Left lung (tissue), 10 donors: ENCODE data around the gene OAS2. TPM values are rescaled to one million over a fixed set of nuclear protein-coding genes. Genes with fewer than 3 reads are reported as not detected.

ENCODE experiments used
- ATAC-seq: fragments of 200-7000 bp; cut with Tn5 transposase; one replicate; pipeline ENCODE4 v1.9.1; 2020; ENCODE audit warnings: moderate library complexity
- DNase-seq, 4 donors: peaks; one replicate each; pipeline ENCODE4 v3.0.0-alpha.2; 2013 to 2020
- H3K27ac ChIP-seq, 2 donors: fragments of 200-600 bp; sonication (generic) in 1 of 2; one replicate each; pipeline versions ENCODE4 v1.5.0 to v1.8.0; 2020 to 2021
- H3K27me3 ChIP-seq, 2 donors: fragments of 200-600 bp; sonication (generic) in 1 of 2; one replicate each; pipeline versions ENCODE4 v1.5.0 to v1.8.0; 2020 to 2021
- H3K36me3 ChIP-seq, 2 donors: fragments of 200-600 bp; sonication (generic) in 1 of 2; one replicate each; pipeline versions ENCODE4 v1.5.0 to v1.8.0; 2020 to 2021
- H3K4me1 ChIP-seq, 2 donors: fragments of 200-600 bp; one replicate each; pipeline ENCODE4 v1.8.0; 2021
- H3K4me3 ChIP-seq, 2 donors: fragments of 200-600 bp; sonication (generic) in 1 of 2; one replicate each; pipeline versions ENCODE4 v1.5.0 to v1.8.0; 2020 to 2021; ENCODE audit warnings: mild to moderate bottlenecking in 1 of 2
- H3K9me3 ChIP-seq, 2 donors: fragments of 200-600 bp; sonication (generic) in 1 of 2; one replicate each; pipeline versions ENCODE4 v1.5.0 to v1.8.0; 2020 to 2021
- intact Hi-C, 2 donors: fragments of 100-400 bp; cut with DNase I; formaldehyde crosslinking; loops; one replicate each; pipeline versions ENCODE4 v1.11.2 to v1.14.2; 2022
- polyA plus RNA-seq, 6 donors: library from polyadenylated mRNA; unstranded; fragments of 120-200 nt; gene quantifications; one replicate each; pipeline ENCODE4 v1.2.1, GENCODE V29; 2013; ENCODE audit not compliant: insufficient read length in 6 of 6
- total RNA-seq, 2 donors: library from RNA; stranded (reverse); fragmentation: NEBNext Ultra II Directional; extraction: Animal tissue kit (Norgen Biotek cat#: 25700); gene quantifications; one replicate each; pipeline ENCODE4 v1.2.1, GENCODE V29; 2021
- TF ChIP-seq, protein P1 (sequence below), 2 donors: fragments of 200-600 bp; sonication (generic) in 1 of 2; IDR thresholded peaks; one replicate each; pipeline versions ENCODE4 v1.5.0 to v1.8.0; 2021; ENCODE audit warnings: antibody characterized with exemption in 2 of 2
- donor health status: DM: no; HTN: yes; CAD: no.
- donor health status: DM: no; HTN: no; CAD: no.

OAS2 gene
- total and polyA plus RNA-seq, 8 donors: 5.5 to 35.3 (median 10.3) TPM

DNA sequence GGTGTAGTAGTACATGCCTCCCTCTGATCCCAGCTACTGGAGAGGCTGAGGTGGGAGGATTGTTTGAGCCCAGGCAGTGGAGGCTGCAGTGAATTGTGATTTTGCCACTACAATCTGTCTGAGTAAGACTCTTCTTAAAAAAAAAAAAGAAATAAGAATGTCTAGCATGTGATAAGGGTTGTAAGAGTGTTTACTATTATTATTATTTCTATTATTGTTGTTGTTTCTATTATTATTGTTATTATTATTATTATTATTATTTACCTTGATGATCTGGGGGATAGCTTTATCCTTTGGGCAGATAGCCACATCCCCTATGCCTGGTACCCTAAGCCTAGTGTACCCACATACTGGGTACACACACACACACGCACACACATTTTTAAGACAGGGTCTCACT lies 35.7 kb upstream of the OAS2 start:
- ATAC-seq (no peak), DNase-seq (no peak)
- TF ChIP-seq, protein P1, sequence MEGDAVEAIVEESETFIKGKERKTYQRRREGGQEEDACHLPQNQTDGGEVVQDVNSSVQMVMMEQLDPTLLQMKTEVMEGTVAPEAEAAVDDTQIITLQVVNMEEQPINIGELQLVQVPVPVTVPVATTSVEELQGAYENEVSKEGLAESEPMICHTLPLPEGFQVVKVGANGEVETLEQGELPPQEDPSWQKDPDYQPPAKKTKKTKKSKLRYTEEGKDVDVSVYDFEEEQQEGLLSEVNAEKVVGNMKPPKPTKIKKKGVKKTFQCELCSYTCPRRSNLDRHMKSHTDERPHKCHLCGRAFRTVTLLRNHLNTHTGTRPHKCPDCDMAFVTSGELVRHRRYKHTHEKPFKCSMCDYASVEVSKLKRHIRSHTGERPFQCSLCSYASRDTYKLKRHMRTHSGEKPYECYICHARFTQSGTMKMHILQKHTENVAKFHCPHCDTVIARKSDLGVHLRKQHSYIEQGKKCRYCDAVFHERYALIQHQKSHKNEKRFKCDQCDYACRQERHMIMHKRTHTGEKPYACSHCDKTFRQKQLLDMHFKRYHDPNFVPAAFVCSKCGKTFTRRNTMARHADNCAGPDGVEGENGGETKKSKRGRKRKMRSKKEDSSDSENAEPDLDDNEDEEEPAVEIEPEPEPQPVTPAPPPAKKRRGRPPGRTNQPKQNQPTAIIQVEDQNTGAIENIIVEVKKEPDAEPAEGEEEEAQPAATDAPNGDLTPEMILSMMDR (IDR thresholded peaks at IDR 0.05): no peak
- no peaks in the 10 kb centered on the region for H3K9me3 ChIP-seq
- no peak overlapping the region for H3K27ac ChIP-seq
- H3K36me3 ChIP-seq: peaks cover 0 to 65% of the 10 kb centered on the region in 2 donors
- no peak overlapping the region for H3K4me3 ChIP-seq
- peaks cover 11 to 29% of the 10 kb centered on the region in 2 donors for H3K4me1 ChIP-seq
- no peaks in the 10 kb centered on the region for H3K27me3 ChIP-seq
- intact Hi-C loops: no loop called here

DNA sequence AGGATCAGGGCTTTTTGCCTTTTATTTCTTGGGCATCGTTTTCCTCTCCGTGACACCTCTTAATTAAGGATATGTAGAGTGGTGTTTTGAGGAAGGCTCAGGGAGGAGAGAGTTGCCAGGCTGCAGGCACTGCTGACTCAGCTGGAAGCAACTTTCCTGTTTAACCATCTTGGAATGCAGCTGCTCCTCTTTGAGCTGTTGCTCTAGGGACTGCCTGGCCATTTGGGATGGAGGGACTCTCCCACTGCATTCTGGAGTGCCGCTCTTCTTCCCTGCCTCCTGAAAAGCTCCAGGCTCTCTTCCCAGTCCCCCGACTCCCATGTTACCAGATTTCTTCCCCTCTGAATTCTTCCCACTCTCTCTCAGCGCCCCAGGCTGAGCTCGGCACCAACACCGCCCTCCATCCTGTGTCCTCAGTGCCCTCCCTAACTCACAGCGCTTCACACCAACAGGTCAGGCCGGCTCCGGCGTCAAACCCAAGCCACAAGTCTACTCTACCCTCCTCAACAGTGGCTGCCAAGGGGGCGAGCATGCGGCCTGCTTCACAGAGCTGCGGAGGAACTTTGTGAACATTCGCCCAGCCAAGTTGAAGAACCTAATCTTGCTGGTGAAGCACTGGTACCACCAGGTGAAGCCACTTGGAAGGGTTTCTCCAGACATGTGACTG lies 34.2 kb upstream of the OAS2 start:
- H3K27ac ChIP-seq: no peak overlapping the region
- H3K36me3 ChIP-seq: peaks cover 0 to 81% of the 10 kb centered on the region in 2 donors
- no peak overlapping the region for H3K4me3 ChIP-seq
- no peak for DNase-seq
- H3K4me1 ChIP-seq: peaks cover 6 to 18% of the 10 kb centered on the region in 2 donors
- intact Hi-C loops: no loop called here
- TF ChIP-seq, protein P1 (IDR thresholded peaks at IDR 0.05): no peak
- H3K27me3 ChIP-seq: no peaks in the 10 kb centered on the region
- no peak for ATAC-seq
- H3K9me3 ChIP-seq: no peaks in the 10 kb centered on the region

DNA sequence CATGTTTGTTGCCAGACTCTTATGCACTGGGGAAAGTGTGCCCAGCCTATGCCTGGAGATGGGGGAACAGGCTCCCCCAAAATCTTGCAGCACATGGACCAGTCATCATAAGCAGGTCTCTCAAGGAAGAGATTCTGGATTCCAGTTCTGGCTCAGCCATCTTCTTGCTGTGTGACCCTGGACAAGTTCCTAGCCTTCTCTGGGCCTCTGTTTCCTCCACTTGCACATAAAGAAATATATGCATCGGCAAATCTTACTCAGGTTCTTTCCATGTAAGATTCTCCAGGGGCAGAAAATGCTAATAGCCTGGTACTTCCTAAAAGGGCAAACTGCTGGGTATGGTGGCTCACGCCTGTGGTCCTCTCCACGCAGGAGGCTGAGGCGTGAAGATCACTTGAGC lies 32.8 kb upstream of the OAS2 start:
- ATAC-seq: no peak
- intact Hi-C loops: no loop called here
- TF ChIP-seq, protein P1 (IDR thresholded peaks at IDR 0.05): no peak
- Histone ChIP-seq H3K27me3 (no peaks in the 10 kb centered on the region), H3K27ac (no peak overlapping the region), H3K36me3 (peaks cover 0 to 94% of the 10 kb centered on the region in 2 donors), H3K9me3 (no peaks in the 10 kb centered on the region), H3K4me3 (no peak overlapping the region), H3K4me1 (peaks cover 0 to 5% of the 10 kb centered on the region in 2 donors)
- no peak for DNase-seq

DNA sequence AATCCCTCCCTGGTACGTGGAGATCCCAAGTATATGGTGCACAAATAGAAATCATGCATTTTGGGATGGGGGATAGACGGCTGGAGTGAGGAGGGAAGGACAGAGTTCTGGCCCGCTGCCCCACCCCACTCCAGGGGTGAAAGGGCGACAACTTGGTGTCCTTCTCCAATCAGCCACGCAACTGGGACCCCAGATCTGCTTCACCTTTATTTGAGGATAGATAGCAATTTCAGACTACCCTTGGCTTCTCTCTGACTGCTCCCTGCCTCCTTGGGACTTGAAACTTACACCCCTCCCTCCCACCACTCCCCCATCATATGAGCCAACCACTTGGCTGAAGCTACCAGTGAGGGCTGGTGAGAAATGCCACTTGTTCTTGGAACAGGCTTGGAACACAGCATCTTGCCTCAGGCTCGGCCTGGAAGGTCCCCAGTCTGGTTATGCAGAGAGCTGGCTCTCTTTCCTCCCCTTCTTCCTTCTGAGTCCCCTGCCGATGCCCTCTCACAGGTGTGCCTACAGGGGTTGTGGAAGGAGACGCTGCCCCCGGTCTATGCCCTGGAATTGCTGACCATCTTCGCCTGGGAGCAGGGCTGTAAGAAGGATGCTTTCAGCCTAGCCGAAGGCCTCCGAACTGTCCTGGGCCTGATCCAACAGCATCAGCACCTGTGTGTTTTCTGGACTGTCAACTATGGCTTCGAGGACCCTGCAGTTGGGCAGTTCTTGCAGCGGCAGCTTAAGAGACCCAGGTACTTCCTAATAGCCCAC lies 31.9 kb upstream of the OAS2 start:
- Histone ChIP-seq H3K27ac (no peak overlapping the region), H3K9me3 (no peaks in the 10 kb centered on the region), H3K36me3 (peaks cover 0 to 98% of the 10 kb centered on the region in 2 donors), H3K27me3 (no peaks in the 10 kb centered on the region), H3K4me1 (no peaks in the 10 kb centered on the region), H3K4me3 (no peak overlapping the region)
- ATAC-seq: no peak
- DNase-seq: no peak
- intact Hi-C loops: no loop called here
- TF ChIP-seq, protein P1 (IDR thresholded peaks at IDR 0.05): no peak

DNA sequence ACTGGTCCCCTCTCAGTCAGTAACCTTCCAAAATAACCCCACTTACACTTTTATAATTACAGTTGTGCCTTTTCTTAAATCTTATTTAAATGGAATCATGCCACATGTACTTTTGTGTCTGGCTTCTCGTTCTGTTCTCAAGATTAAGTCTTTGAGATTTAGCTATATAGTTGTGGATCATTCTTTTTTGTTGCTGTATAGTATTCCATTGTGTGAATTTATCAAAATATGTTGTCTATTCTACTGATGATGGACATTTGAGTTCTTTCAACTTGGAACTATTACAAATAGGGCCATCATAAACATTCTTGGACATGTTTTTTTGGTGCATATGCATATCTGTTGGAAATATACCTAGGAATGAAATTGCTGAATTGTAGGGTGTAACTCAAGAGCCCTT lies 31.0 kb upstream of the OAS2 start:
- H3K9me3 ChIP-seq: peaks cover 0 to 4% of the 10 kb centered on the region in 2 donors
- ATAC-seq: no peak
- intact Hi-C loops: no loop called here
- H3K27me3 ChIP-seq: no peaks in the 10 kb centered on the region
- no peak for DNase-seq
- TF ChIP-seq, protein P1 (IDR thresholded peaks at IDR 0.05): no peak
- no peak overlapping the region for H3K27ac ChIP-seq
- peaks cover 0 to 98% of the 10 kb centered on the region in 2 donors for H3K36me3 ChIP-seq
- H3K4me3 ChIP-seq: no peak overlapping the region
- H3K4me1 ChIP-seq: no peaks in the 10 kb centered on the region
